ENCODE data around the gene MSI2. TPM values are rescaled to one million over a fixed set of nuclear protein-coding genes. Genes with fewer than 3 reads are reported as not detected.

MSI2 gene
- total RNA-seq, 1 donor = 46.6 TPM

DNA sequence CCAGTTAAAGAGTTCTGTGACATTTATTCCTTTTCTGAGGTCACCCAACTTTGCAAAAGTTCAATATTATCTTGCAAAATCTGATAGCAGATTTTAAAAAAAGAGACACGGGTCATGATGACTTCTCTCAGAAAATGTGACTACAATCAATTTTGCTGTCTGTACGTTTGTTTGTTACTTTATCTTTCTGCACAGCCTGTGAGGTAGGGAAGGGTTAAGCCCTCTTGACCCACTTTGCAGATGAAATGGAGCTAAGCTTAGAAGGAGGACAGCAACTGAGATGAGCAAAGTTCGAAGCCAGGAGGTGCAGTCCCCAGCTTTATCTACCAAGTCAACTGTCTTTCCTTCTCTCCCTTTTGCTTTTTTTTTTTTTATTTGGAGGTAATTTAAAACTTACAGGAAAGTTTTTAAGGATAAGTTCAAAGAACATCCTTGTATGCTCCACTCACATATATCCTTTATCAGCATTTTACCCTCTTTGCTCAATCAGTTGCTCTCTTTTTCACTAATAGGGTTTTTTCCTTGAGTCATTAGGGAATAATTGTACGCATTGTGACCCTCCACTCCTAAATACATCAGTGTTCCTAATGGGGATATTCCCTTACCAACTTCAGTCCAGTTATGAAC is 86.8 kb downstream of the MSI2 start:
- Histone ChIP-seq H3K4me1 (ENCODE audit: insufficient read depth, low read length) (peaks cover 9% of the 10 kb centered on the region), H3K4me3 (ENCODE audit: low read length) (no peak overlapping the region)

DNA sequence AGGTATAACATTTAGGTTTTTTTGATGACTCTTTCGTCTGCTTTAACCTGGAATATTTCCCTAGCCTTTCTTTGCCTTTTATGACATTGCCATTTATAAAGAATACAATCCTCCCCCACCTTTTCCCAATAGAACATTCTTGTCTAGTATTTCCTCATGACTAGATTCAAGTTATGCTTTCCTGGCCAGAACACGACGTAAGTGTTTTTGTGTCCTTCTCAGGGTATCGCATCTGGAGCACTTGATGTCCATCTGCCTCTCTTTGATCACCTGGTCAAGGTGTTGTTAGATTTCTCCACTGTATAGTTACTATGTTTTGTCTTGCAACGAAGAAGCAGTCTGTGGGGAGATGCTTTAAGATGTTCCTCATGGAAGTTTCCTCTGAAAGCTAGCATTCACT is 87.4 kb downstream of the MSI2 start:
- H3K4me1 ChIP-seq (ENCODE audit: insufficient read depth, low read length) = peaks cover 3% of the 10 kb centered on the region
- H3K9me3 ChIP-seq (ENCODE audit: low read depth, low read length) = no peaks in the 10 kb centered on the region
- no peaks in the 10 kb centered on the region for H3K27me3 ChIP-seq (ENCODE audit: insufficient read depth, low read length)
- no peak overlapping the region for H3K4me3 ChIP-seq (ENCODE audit: low read length)

More for the DNA sequence above, 86.8 kb downstream of the MSI2 start:
- Histone ChIP-seq H3K9me3 (ENCODE audit: low read depth, low read length) (no peaks in the 10 kb centered on the region), H3K27me3 (ENCODE audit: insufficient read depth, low read length) (no peaks in the 10 kb centered on the region)

DNA sequence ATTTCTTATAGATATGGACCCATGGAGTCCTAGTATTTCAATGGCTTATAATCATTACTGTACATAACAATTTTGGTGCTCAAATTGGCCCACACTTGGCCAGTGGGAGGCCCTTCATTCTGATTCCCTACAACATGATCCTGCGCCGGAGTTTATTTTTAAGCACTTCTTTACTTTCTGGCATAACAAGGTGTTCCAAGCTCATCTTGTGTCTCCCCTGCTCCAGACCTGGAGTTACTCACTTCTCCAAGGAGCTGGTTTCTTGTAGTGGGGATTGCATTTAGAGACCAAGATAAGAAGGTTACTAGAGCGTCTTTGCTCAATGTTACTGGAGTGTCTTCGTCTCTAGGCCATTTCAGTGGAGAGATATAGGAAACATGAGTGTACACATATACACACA is 87.9 kb downstream of the MSI2 start:
- no peaks in the 10 kb centered on the region for H3K9me3 ChIP-seq (ENCODE audit: low read depth, low read length)

DNA sequence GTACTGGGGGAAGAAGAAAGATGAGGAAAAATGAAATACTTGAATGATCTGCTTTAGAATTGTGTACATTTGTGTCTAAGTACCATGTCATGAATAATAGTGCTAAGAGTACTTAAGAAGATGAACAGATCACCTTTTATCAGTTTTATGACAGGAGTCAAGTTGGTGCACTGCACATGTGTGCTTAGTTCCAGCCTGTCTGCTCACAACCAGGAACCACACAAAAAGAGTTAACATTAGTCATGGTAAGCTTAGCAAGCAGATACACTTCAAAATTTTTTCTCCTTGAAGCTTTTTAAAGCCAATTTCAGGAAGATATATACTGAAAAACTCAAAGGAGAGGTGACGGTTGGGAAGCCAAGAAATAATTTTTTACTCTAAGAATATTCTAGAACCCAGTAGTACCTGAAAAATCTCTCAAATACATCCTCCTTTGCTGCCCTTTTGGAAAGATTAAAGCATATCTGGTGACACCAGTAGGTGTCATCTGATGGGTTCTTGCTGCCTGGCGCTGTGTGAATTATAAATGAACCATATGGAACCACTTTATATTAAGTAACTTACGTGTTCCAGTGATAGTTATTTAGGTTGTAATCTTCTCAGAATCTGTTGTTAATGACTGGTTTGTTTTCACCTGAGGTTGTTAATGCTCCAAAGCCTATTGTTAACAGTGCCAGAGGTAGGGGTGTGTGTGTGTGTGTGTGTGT is 93.4 kb downstream of the MSI2 start:
- H3K4me1 ChIP-seq (ENCODE audit: insufficient read depth, low read length) = peaks cover 7% of the 10 kb centered on the region
- H3K4me3 ChIP-seq (ENCODE audit: low read length) = no peak overlapping the region
- no peaks in the 10 kb centered on the region for H3K9me3 ChIP-seq (ENCODE audit: low read depth, low read length)
- H3K27me3 ChIP-seq (ENCODE audit: insufficient read depth, low read length) = no peaks in the 10 kb centered on the region

More for the DNA sequence above, 87.9 kb downstream of the MSI2 start:
- no peaks in the 10 kb centered on the region for H3K27me3 ChIP-seq (ENCODE audit: insufficient read depth, low read length)
- no peaks in the 10 kb centered on the region for H3K4me1 ChIP-seq (ENCODE audit: insufficient read depth, low read length)
- H3K4me3 ChIP-seq (ENCODE audit: low read length) = no peak overlapping the region

DNA sequence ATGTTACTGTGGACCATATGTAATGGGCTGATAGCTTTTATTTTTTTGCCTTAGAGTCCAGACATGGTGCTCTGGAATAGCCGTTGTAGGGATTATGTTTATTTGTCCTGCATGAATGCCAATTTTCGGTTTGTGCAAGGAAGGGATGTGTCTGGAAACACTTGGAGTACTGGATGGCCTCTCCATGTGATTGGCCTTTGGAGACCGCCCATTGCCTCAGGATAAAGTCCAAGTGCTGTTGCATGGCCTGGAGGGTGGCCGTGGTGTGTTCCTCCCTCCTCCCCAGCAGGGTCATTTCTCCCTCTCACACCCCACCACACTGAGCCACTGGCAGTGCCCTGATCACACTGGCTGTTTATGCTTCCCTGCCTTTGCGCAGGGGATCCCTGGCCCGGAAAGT is 93.9 kb downstream of the MSI2 start:
- Histone ChIP-seq H3K27me3 (ENCODE audit: insufficient read depth, low read length) (no peaks in the 10 kb centered on the region), H3K4me3 (ENCODE audit: low read length) (no peak overlapping the region), H3K9me3 (ENCODE audit: low read depth, low read length) (no peaks in the 10 kb centered on the region), H3K4me1 (ENCODE audit: insufficient read depth, low read length) (peaks cover 12% of the 10 kb centered on the region)

DNA sequence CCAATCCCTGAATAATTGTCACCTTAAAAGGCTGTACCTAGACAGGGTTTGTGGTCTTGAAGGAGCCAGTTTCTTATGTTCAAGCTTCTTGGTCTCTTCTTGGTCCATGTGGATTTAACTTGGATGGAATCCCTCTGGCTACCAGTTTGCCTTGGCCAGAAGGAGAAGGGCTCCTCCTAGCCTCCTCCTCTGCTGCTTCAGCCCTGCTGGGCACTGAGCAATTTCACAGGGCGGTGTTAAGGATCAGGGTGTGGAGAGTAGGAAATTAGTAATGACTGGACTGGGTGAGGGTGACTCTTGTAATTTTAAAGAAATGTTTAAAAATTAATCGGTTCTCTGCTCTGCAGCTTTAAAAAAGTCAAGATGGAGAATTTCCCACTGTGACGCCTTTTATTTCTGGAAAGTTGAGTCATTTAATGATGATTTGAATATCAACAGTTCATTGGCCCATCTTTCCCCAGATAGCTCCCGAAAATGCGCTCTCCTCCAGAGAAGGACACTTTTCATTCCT is 96.4 kb downstream of the MSI2 start:
- Histone ChIP-seq H3K9me3 (ENCODE audit: low read depth, low read length) (no peaks in the 10 kb centered on the region), H3K4me1 (ENCODE audit: insufficient read depth, low read length) (peaks cover 31% of the 10 kb centered on the region), H3K27me3 (ENCODE audit: insufficient read depth, low read length) (no peaks in the 10 kb centered on the region), H3K4me3 (ENCODE audit: low read length) (no peak overlapping the region)

DNA sequence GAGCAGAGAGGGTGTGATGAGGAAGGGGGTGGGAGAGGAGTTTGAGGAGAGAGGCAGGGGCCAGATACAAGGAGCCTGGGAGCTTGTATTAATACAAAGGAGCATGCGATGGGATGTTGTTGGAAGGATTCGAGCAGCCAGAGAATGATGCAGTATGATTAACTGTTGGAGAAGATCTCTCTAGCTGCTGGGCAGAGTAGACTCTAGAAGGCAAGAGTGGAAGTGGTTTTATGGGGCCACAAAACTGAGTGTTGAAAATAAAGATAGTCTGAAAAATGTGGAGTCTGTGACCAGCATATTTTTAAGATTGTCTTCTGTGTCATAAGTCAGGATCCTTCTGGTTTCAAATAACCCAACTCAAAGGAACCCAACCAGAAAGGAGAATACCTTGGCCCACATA is 98.3 kb downstream of the MSI2 start:
- no peaks in the 10 kb centered on the region for H3K27me3 ChIP-seq (ENCODE audit: insufficient read depth, low read length)
- peaks cover 38% of the 10 kb centered on the region for H3K4me1 ChIP-seq (ENCODE audit: insufficient read depth, low read length)
- H3K4me3 ChIP-seq (ENCODE audit: low read length) = no peak overlapping the region
- H3K9me3 ChIP-seq (ENCODE audit: low read depth, low read length) = no peaks in the 10 kb centered on the region

GRCh38 chr17:57355090-57355859 is 99.0 kb downstream of the MSI2 start:
- Histone ChIP-seq H3K4me1 (ENCODE audit: insufficient read depth, low read length) (peaks cover 38% of the 10 kb centered on the region), H3K27me3 (ENCODE audit: insufficient read depth, low read length) (no peaks in the 10 kb centered on the region), H3K9me3 (ENCODE audit: low read depth, low read length) (no peaks in the 10 kb centered on the region), H3K4me3 (ENCODE audit: low read length) (no peak overlapping the region)

- Histone ChIP-seq H3K9me3 (ENCODE audit: low read depth, low read length) (no peaks in the 10 kb centered on the region), H3K27me3 (ENCODE audit: insufficient read depth, low read length) (no peaks in the 10 kb centered on the region), H3K4me1 (ENCODE audit: insufficient read depth, low read length) (peaks cover 38% of the 10 kb centered on the region), H3K4me3 (ENCODE audit: low read length) (no peak overlapping the region)
Observed at GRCh38 chr17:57356153-57356718, 99.9 kb downstream of the MSI2 start.

GRCh38 chr17:57356719-57357391 is 100.5 kb downstream of the MSI2 start:
- H3K27me3 ChIP-seq (ENCODE audit: insufficient read depth, low read length) = no peaks in the 10 kb centered on the region
- no peak overlapping the region for H3K4me3 ChIP-seq (ENCODE audit: low read length)
- no peaks in the 10 kb centered on the region for H3K9me3 ChIP-seq (ENCODE audit: low read depth, low read length)
- peaks cover 38% of the 10 kb centered on the region for H3K4me1 ChIP-seq (ENCODE audit: insufficient read depth, low read length)

- H3K9me3 ChIP-seq (ENCODE audit: low read depth, low read length) = no peaks in the 10 kb centered on the region
- no peaks in the 10 kb centered on the region for H3K27me3 ChIP-seq (ENCODE audit: insufficient read depth, low read length)
- no peak overlapping the region for H3K4me3 ChIP-seq (ENCODE audit: low read length)
- peaks cover 38% of the 10 kb centered on the region for H3K4me1 ChIP-seq (ENCODE audit: insufficient read depth, low read length)
Observed at GRCh38 chr17:57357392-57357784, 101.1 kb downstream of the MSI2 start.

GRCh38 chr17:57357830-57358430 is 101.6 kb downstream of the MSI2 start:
- H3K4me3 ChIP-seq (ENCODE audit: low read length) = no peak overlapping the region
- H3K27me3 ChIP-seq (ENCODE audit: insufficient read depth, low read length) = no peaks in the 10 kb centered on the region
- H3K4me1 ChIP-seq (ENCODE audit: insufficient read depth, low read length) = peaks cover 38% of the 10 kb centered on the region
- no peaks in the 10 kb centered on the region for H3K9me3 ChIP-seq (ENCODE audit: low read depth, low read length)

DNA sequence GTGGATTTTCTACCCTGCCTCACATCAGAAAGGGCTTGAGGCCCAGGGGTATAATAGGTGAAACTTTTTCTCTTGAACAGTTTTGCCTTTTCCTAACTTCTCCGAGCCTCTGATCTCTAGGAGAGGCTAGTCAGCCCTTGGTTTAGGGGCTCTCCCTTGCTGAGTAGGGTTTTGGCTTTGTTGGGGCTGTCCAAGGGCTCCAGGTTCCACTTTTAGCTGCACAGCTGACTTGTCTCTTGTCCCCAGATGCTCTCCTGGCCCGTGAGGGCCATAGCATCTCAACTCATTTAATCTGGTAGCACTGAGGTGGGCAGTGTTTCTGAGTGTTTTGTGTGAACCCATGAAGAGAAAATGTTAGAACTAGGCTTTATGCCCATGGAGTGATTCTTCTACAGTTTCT is 103.9 kb downstream of the MSI2 start:
- peaks cover 31% of the 10 kb centered on the region for H3K4me1 ChIP-seq (ENCODE audit: insufficient read depth, low read length)
- H3K9me3 ChIP-seq (ENCODE audit: low read depth, low read length) = no peaks in the 10 kb centered on the region
- no peaks in the 10 kb centered on the region for H3K27me3 ChIP-seq (ENCODE audit: insufficient read depth, low read length)
- H3K4me3 ChIP-seq (ENCODE audit: low read length) = no peak overlapping the region

- no peaks in the 10 kb centered on the region for H3K9me3 ChIP-seq (ENCODE audit: low read depth, low read length)
- no peak overlapping the region for H3K4me3 ChIP-seq (ENCODE audit: low read length)
- no peaks in the 10 kb centered on the region for H3K27me3 ChIP-seq (ENCODE audit: insufficient read depth, low read length)
- H3K4me1 ChIP-seq (ENCODE audit: insufficient read depth, low read length) = peaks cover 16% of the 10 kb centered on the region
Observed at GRCh38 chr17:57362797-57363556, 106.7 kb downstream of the MSI2 start.
